BJ (cell line): ENCODE data around the gene SLC25A24. TPM values are rescaled to one million over a fixed set of nuclear protein-coding genes. Genes with fewer than 3 reads are reported as not detected.

Experiments used
- CTCF ChIA-PET: fragments of 350-600 bp; formaldehyde crosslinking; extraction: SDS; loops from one replicate; lab custom pipeline; 2021; ENCODE audit warnings: antibody characterized with exemption, inconsistent platforms; lab: Yijun Ruan, JAX
- POLR2A ChIA-PET: fragments of 300-600 bp; sonication (Branson Sonifier 250); formaldehyde crosslinking; extraction: SDS; loops from one replicate; lab custom pipeline; 2021; ENCODE audit warnings: antibody characterized with exemption; lab: Charles Lee
- DNase-seq: peaks from one replicate; pipeline ENCODE4 v3.0.0-alpha.2; 2011; ENCODE audit warnings: low read depth
- H3K27me3 ChIP-seq: 2 replicates; pipeline ENCODE4 v1.6.0; 2011; ENCODE audit warnings: low read length; ENCODE audit not compliant: control insufficient read depth, insufficient read depth
- H3K36me3 ChIP-seq: 2 replicates; pipeline ENCODE4 v1.5.1; 2011; ENCODE audit warnings: low read length; ENCODE audit not compliant: control insufficient read depth, insufficient read depth
- H3K4me3 ChIP-seq: 2 replicates; pipeline ENCODE4 v1.5.1; 2011; ENCODE audit warnings: low read depth, mild to moderate bottlenecking, control low read depth, low read length
- CTCF ChIP-seq: IDR thresholded peaks from 2 replicates; pipeline ENCODE4 v1.5.1; 2011; ENCODE audit warnings: low read depth, mild to moderate bottlenecking, control low read depth, inconsistent platforms, low read length, moderate library complexity; ENCODE audit not compliant: insufficient read depth
- polyA plus RNA-seq: library from polyadenylated mRNA; depleted of rRNA; stranded (reverse); fragments of >200 nt; gene quantifications from 2 replicates; pipeline ENCODE4 v1.2.3, GENCODE V29; 2011

Gene SLC25A24
- polyA plus RNA-seq, 1 experiment: 20.2 TPM

DNA sequence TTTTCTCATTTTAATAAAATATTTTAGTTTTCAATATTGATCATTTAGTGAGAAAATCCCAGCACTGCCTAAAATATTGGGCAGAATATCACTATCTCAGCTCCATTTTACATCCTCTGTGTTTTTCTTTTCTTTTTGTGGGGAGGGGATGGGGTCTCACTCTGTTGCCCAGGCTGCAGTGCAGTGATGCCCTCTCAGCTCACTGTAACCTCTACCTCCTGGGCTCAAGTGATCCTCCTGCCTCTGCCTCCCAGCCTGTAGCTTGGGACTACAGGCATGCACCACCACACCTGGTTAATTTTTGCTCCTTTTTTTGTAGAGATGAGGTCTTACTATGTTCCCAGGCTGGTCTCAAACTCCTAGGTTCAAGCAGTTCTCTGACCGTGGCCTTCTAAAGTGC, 76.1 kb downstream of the SLC25A24 start:
- Histone ChIP-seq H3K27me3 (no peaks in the 10 kb centered on the region; the same call in 1 of the 2 replicates), H3K4me3 (no peak overlapping the region), H3K36me3 (no peaks in the 10 kb centered on the region)
- ChIA-PET CTCF (interaction anchor here (1.0 to 8.4 kb wide), 6 partner anchors 11 to 342 kb away, joined by 3 to 251 read pairs (median 8); no protein-coding TSS in a partner anchor), POLR2A (no interaction called here)
- TF ChIP-seq CTCF: no peak
- DNase-seq: no peak

DNA sequence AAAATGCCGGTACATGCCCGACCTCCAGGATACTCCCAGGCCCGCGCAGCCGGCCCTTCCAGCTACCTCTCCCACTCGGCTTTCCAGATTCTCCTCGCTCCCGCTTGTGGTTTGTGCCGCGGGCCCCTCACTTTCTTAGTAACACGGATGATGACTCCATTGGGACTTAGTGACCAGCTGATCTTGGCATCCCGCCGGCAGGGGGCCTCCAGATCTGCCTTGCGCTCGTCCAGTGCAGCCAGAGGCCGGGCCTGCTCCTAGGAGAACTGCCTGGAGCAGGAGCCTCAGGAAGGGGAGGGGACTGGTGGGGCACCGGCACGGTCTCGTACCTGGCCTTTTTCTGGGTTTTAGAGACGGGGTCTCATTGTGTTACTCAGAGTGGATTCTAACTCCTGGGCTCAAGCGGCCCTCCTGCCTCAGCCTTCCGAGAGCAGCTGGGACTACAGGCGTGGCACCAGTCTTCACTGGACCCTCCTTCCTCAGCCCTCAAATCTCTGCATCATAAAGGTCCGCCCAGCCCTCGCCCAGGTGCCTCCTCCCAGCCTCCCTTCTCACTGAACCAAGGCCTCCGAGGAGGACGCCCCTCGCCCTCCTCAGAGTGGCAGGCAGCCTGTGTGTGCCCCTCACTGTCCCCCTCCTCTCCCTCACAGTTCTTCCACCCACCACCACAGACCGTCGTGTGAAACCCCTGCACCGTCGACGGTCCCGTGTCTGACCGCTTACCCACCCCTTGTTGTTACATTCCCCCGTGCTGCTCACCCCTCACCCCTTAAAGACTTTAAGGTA, 78.6 kb downstream of the SLC25A24 start:
- Histone ChIP-seq H3K27me3 (no peaks in the 10 kb centered on the region; the same call in 1 of the 2 replicates), H3K4me3 (no peak overlapping the region), H3K36me3 (no peaks in the 10 kb centered on the region)
- DNase-seq: no peak
- TF ChIP-seq CTCF: no peak
- ChIA-PET POLR2A (no interaction called here), CTCF (interaction anchor here (0.6 kb wide), 1 partner anchor 13 kb away, joined by 3 read pairs; no protein-coding TSS in a partner anchor)

GRCh38 chr1:108120163-108120562, 80.0 kb downstream of the SLC25A24 start:
- DNase-seq: no peak
- CTCF ChIA-PET: interaction anchor here (0.9 to 3.5 kb wide), 2 partner anchors 118 to 337 kb away, joined by 3 to 19 read pairs; no protein-coding TSS in a partner anchor

GRCh38 chr1:108119500-108119899, 80.6 kb downstream of the SLC25A24 start:
- Histone ChIP-seq H3K4me3 (no peak overlapping the region), H3K27me3 (no peaks in the 10 kb centered on the region; the same call in 1 of the 2 replicates), H3K36me3 (no peaks in the 10 kb centered on the region)
- no peak for TF ChIP-seq CTCF
- CTCF ChIA-PET: interaction anchor here (0.9 to 3.5 kb wide), 3 partner anchors 27 to 336 kb away, joined by 3 to 19 read pairs (median 3); no protein-coding TSS in a partner anchor
- POLR2A ChIA-PET: no interaction called here
- no peak for DNase-seq

More at GRCh38 chr1:108120163-108120562, 80.0 kb downstream of the SLC25A24 start:
- H3K4me3 ChIP-seq: no peak overlapping the region
- TF ChIP-seq CTCF: no peak
- POLR2A ChIA-PET: no interaction called here
- H3K36me3 ChIP-seq: no peaks in the 10 kb centered on the region
- no peaks in the 10 kb centered on the region; the same call in 1 of the 2 replicates for H3K27me3 ChIP-seq
